ENCODE measurements around the gene GGTA1.
"Not testable (repeated sequence)": the region's sequence is repeated elsewhere in the genome, so short reads cannot be mapped to it uniquely, and the experiment has no call there.

The GGTA1 gene

DNA sequence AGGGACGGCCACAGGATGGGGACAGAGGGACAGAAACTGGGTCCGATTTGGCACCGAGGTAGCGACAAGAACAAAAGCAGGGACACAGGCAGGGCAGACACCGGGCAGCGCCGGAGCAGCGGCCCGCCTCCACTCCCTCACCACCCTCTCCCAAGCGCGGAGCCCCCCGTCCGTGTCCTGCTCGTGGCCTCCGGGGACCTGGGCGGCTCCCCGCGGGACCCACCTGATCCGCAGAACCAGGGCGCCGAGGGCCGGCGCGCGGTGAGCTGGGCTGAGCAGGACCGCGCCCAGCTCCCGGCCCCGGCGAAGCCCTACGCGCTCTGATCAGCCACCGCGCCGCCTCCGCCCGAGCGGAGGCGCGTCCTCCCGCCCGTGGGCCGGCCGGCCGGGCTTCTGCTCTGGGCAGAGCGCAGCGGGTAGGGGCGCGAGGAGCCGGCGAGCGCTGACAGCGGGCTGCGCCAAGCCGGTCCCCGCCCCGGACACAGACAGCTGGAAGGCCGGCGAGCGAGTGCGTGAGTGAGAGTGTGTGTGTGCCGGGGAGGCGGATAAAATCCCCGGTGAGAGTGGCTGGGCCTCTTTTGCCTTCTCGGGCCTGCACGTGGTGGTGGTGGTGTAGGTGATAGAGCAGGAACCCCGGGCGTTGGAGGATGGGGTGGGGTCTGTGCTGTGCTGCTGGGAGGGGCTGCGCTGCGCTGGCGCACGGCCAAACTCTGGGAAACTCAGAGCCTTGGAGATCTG is at the start of gene GGTA1:
Gene GGTA1 (minus strand): TSS at position 418 of the 738 bp plus-strand sequence. CDS start 31,922 bp downstream, outside the sequence.
- DNase-seq = no peak

GRCh38 chr9:121548666-121549065 is 49.0 kb upstream of the GGTA1 start:
- DNase-seq = no peak

- DNase-seq = peak; percentile 91
Measured at GRCh38 chr9:121545875-121546423, 46.3 kb upstream of the GGTA1 start.

DNA sequence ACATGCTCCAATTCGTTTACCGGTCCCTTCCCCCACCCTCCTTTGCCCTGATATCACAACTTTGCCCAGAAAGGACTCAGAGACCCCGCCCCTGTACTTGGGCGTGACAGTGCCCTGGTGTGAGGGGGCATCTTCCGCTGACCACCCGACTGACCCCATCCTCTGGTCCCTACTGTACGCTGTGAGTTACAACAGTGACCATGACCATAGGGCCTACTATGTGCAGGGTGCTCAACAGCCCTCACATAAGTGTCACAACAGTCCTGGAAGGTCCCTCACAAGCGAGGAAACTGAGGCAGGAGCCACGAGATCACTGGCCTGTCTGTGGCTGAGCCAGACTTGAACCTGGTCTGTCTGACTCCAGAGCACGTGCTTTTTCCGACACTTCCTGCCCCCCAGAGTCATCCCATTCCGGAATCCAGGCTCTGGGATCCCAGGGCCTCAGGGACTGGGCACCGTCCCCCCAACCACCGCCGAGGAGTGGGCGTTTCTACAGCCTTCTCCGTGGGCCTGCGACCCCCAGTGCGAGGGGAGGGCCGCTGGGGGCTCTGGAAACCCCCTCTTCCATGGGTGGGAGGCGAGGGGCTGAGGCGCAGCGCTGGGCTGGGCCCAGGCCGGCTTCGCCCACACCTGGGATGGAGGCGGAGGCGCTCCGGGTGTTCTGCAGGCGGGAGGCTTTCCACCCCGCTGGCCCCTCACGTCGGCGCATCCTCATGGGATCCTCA is 45.7 kb upstream of the GGTA1 start:
- no peak for DNase-seq

DNA sequence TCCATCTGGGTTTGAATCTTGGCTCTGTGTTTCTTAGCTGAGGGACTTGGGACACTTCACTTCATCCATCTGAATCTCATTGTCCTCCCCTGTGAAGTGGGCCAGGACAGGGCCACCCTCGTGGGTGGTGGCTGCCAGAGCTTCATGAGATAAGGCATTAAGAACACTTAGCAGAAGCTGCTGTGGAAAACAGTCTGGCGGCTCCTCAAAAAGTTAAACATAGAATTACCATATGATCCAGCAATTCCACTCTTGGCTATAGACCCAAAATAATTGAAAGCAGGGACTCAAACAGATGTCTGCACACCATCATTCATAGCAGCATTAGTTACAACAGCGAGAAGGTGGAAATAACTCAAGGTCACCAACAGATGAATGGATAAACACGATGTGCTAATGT is 42.4 kb upstream of the GGTA1 start:
- no peak for DNase-seq

GRCh38 chr9:121541256-121541655 is 41.6 kb upstream of the GGTA1 start:
- DNase-seq = no peak

DNA sequence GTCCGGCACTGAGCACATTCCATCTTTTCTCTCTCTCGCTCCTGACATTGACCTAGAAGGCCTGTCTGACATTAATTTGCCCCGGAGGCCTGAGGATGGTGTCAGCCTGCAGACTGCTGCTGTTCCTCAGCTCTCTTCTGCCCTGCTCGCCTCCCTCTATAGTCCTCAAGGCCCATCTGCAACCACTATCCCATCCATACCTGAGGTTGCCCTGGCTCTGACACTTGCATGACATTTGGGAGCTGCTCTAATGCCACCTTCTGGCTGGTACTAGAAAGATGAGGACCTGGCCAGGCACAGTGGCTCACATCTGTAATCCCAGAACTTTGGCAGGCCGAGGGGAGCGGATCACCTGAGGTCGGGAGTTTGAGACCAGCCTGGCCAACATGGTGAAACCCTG is 38.6 kb upstream of the GGTA1 start:
- DNase-seq = no peak

DNA sequence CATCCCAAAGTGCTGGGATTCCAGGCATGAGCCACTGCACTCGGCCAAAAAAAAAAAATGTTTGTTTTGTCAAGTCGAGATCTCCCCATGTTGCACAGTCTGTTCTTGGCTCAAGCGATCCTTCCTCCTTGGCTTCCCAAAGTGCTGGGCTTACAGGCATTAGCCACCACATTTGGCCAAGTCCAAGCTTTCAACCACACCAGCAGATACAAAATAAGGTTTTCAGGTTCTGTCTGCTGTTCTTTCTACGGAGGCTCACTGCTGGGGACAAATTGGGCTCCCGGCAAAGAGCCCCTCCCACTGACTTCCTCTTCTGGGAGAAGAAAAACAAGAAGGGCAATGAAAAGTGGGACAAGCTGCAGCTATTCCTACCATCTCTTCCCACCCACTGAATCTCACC is 37.6 kb upstream of the GGTA1 start:
- no peak for DNase-seq

DNA sequence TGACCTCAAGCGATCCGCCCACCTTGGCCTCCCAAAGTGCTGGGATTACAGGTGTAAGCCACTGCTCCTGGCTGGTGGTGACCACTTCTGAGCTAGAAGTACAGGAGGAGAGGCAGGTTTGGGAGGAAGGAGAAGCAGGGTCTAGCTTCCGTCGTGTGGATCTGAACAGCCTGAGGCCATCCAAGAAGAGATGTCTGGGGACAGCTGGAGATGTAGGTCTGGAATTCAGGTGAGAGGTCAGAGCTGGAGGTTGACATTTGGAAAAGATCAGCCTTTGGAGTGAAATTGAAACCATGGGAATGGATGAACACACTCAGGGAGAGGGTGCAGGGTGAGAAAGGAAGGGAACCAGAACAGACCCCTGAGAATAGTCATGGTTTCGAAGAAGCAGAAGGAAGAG is 33.2 kb upstream of the GGTA1 start:
- DNase-seq = no peak

- no peak for DNase-seq
Measured at GRCh38 chr9:121529237-121529987, 29.8 kb upstream of the GGTA1 start.

- DNase-seq = no peak
Measured at GRCh38 chr9:121528642-121529041, 29.0 kb upstream of the GGTA1 start.

- DNase-seq = no peak
Measured at GRCh38 chr9:121527371-121527770, 27.7 kb upstream of the GGTA1 start.

- DNase-seq = not testable (repeated sequence)
Measured at GRCh38 chr9:121519688-121520087, 20.0 kb upstream of the GGTA1 start.

DNA sequence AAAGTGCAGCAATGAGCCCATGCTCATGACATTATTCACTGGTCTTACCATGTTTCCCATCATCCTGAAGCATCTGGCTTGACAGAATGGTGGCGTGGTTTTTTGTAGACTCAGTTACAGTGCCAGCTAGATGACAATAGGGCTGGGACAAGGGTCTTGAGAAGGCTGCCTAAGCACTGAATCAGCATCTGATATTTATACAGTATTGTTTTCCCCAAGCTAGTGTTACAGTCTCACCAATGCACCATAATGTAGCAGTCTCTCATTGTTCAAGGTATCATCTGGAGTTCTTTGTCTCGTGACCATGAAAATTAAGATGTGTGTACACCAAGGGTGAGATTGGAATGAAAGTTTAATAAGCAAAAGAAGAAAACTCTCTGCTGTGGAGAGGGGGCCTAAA is 19.0 kb upstream of the GGTA1 start:
- no peak for DNase-seq

GRCh38 chr9:121513166-121513565 is 13.5 kb upstream of the GGTA1 start:
- DNase-seq = not testable (repeated sequence)

GRCh38 chr9:121510766-121511550 is 11.3 kb upstream of the GGTA1 start:
- DNase-seq = no peak

GRCh38 chr9:121509180-121509579 is 9.5 kb upstream of the GGTA1 start:
- no peak for DNase-seq

DNA sequence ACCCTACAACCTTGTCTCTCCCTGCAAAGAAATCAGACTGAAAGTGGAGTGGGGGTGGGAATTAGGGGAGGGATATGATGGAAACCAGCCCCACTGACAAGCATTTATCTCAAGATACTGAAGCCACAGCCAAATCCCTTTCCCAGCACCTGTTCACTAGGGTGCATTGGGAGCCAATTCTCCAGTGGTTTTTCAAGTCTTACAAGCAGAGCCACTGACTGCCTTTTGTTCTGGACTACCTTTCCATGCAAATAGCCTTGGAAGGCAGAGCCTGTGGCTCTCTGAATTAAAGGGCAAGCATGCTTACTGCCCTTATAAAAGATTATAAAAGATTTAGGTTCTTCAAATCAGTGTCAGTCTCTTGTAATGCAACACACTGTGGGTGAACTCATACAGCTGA is 8.8 kb upstream of the GGTA1 start:
- no peak for DNase-seq

DNA sequence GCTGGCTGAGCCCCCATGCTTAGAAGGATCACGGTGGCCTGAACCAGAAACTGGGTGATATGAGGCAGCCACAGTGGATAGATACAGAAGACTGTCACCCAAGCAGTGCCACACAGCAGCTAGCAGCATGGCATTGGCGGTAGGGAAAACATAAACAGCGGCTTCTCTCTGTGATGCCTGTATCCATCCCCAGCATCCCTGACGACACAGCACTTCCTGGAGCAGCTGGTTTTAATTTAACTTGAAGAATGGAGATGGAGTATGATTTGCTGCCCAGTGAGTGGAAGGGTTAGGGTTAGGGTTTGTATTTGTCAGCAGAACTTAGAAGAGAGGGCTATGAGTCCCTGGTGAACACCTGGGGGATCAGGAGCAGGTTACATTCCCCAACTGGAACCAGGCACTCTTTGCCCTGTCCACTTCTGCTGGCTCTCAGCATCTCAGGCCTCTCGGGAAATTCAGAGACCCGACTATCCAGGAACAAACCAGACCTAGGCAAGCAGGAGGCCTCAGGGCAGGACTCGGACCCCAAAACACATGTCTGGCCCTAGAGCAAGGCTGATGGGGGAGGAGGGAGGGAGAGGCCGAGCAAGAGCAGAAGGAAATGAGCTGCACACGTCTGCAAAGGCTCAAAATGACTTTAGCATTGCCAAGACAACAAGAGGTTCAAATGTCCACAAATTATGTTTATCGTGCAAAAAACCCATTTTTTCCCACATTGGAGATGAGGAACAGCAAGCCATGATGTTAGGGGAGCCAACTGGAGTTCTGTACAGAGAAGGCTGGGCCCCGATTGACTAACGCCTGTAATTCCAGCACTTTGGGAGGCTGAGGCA is 6.5 kb upstream of the GGTA1 start:
- DNase-seq = no peak

- no peak for DNase-seq
Measured at GRCh38 chr9:121503444-121503843, 3.8 kb upstream of the GGTA1 start.

- no peak for DNase-seq
Measured at GRCh38 chr9:121500165-121500478, 478 bp upstream of the GGTA1 start.

DNA sequence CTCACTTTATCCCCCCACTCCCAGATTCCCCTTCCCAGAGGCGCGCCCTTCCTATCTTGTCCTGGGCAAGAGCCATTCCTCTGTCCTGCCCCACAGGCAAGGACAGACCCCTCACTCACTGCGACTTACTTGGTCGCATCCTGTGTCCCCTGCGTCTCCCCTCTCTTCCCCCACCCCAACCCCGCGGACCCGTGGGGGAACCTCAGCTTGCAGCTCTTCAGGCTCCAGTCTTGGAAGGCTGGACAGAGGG is 542 bp downstream of the GGTA1 start:
- no peak for DNase-seq
